ENCODE data around the gene NR2C2. TPM values are rescaled to one million over a fixed set of nuclear protein-coding genes. Genes with fewer than 3 reads are reported as not detected.

NR2C2 gene
- total RNA-seq, 1 experiment from 2014 or later = 50.8 TPM

- peaks cover 28% of the 10 kb centered on the region for H3K36me3 Mint-ChIP-seq
- H3K4me3 Mint-ChIP-seq = no peak overlapping the region
- no peak for ATAC-seq
- H3K27me3 Mint-ChIP-seq (ENCODE audit: low read depth) = no peaks in the 10 kb centered on the region; the same call in 1 of the 2 replicates
- ChIA-PET POLR2A (no interaction called here), CTCF (no interaction called here)
- DNase-seq (ENCODE audit: low spot score) = no peak
- no peak overlapping the region for H3K27ac Mint-ChIP-seq
- H3K9me3 Mint-ChIP-seq = no peaks in the 10 kb centered on the region
- no peaks in the 10 kb centered on the region for H3K4me1 Mint-ChIP-seq
- TF ChIP-seq GABPB1 (CRISPR knock-in tag; IDR thresholded peaks at IDR 0.05) = no peak
- TF ChIP-seq, protein P1, sequence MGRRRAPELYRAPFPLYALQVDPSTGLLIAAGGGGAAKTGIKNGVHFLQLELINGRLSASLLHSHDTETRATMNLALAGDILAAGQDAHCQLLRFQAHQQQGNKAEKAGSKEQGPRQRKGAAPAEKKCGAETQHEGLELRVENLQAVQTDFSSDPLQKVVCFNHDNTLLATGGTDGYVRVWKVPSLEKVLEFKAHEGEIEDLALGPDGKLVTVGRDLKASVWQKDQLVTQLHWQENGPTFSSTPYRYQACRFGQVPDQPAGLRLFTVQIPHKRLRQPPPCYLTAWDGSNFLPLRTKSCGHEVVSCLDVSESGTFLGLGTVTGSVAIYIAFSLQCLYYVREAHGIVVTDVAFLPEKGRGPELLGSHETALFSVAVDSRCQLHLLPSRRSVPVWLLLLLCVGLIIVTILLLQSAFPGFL (CRISPR knock-in tag; IDR thresholded peaks at IDR 0.05; ENCODE audit: borderline replicate concordance) = no peak
- TF ChIP-seq FOXK1 (CRISPR knock-in tag; IDR thresholded peaks at IDR 0.05) = no peak
- no peak for TF ChIP-seq ERG (CRISPR knock-in tag; IDR thresholded peaks at IDR 0.05)
- no peak for TF ChIP-seq SOX15 (CRISPR knock-in tag; IDR thresholded peaks at IDR 0.05)
- TF ChIP-seq, protein P2, sequence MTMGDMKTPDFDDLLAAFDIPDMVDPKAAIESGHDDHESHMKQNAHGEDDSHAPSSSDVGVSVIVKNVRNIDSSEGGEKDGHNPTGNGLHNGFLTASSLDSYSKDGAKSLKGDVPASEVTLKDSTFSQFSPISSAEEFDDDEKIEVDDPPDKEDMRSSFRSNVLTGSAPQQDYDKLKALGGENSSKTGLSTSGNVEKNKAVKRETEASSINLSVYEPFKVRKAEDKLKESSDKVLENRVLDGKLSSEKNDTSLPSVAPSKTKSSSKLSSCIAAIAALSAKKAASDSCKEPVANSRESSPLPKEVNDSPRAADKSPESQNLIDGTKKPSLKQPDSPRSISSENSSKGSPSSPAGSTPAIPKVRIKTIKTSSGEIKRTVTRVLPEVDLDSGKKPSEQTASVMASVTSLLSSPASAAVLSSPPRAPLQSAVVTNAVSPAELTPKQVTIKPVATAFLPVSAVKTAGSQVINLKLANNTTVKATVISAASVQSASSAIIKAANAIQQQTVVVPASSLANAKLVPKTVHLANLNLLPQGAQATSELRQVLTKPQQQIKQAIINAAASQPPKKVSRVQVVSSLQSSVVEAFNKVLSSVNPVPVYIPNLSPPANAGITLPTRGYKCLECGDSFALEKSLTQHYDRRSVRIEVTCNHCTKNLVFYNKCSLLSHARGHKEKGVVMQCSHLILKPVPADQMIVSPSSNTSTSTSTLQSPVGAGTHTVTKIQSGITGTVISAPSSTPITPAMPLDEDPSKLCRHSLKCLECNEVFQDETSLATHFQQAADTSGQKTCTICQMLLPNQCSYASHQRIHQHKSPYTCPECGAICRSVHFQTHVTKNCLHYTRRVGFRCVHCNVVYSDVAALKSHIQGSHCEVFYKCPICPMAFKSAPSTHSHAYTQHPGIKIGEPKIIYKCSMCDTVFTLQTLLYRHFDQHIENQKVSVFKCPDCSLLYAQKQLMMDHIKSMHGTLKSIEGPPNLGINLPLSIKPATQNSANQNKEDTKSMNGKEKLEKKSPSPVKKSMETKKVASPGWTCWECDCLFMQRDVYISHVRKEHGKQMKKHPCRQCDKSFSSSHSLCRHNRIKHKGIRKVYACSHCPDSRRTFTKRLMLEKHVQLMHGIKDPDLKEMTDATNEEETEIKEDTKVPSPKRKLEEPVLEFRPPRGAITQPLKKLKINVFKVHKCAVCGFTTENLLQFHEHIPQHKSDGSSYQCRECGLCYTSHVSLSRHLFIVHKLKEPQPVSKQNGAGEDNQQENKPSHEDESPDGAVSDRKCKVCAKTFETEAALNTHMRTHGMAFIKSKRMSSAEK (CRISPR knock-in tag; IDR thresholded peaks at IDR 0.05; ENCODE audit: borderline replicate concordance) = no peak
- no peak for TF ChIP-seq ZNF416 (CRISPR knock-in tag; IDR thresholded peaks at IDR 0.05)
- TF ChIP-seq, protein P3, sequence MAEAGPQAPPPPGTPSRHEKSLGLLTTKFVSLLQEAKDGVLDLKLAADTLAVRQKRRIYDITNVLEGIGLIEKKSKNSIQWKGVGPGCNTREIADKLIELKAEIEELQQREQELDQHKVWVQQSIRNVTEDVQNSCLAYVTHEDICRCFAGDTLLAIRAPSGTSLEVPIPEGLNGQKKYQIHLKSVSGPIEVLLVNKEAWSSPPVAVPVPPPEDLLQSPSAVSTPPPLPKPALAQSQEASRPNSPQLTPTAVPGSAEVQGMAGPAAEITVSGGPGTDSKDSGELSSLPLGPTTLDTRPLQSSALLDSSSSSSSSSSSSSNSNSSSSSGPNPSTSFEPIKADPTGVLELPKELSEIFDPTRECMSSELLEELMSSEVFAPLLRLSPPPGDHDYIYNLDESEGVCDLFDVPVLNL (CRISPR knock-in tag; IDR thresholded peaks at IDR 0.05; ENCODE audit: borderline replicate concordance, low read depth) = no peak
- no peak for TF ChIP-seq STAT6 (CRISPR knock-in tag; conservative IDR thresholded peaks at IDR 0.05; ENCODE audit: low read depth)
- no peak for TF ChIP-seq ARID4B (CRISPR knock-in tag; IDR thresholded peaks at IDR 0.05; ENCODE audit: borderline replicate concordance)
These were observed 124.3 kb downstream of the NR2C2 start for GRCh38 chr3:15071699-15072098.
